Right cardiac atrium (tissue), 5 donors: ENCODE results near the gene ZNF274. TPM values are rescaled to one million over a fixed set of nuclear protein-coding genes. Genes with fewer than 3 reads are reported as not detected.

ENCODE experiments used
- ATAC-seq, 2 donors: fragments of 200-7000 bp; cut with Tn5 transposase; one replicate each; pipeline versions ENCODE4 v1.8.0 to v1.9.1; 2020; ENCODE audit warnings: moderate library complexity in 2 of 2, mild to moderate bottlenecking in 1 of 2
- DNase-seq, 3 donors: peaks; one replicate each; pipeline ENCODE4 v3.0.0-alpha.2; 2020
- H3K27ac ChIP-seq: one replicate; pipeline ENCODE4 v1.5.1; 2013; ENCODE audit warnings: mild to moderate bottlenecking, low read length, control low read depth, moderate library complexity
- H3K27me3 ChIP-seq: one replicate; pipeline ENCODE4 v1.6.1; 2013; ENCODE audit not compliant: control insufficient read depth, insufficient read depth
- H3K4me1 ChIP-seq: one replicate; pipeline ENCODE4 v1.6.1; 2013; ENCODE audit warnings: low read length; ENCODE audit not compliant: control insufficient read depth, insufficient read depth
- H3K4me3 ChIP-seq: one replicate; pipeline ENCODE4 v1.5.1; 2013; ENCODE audit warnings: low read length, control low read depth
- H3K9me3 ChIP-seq: one replicate; pipeline ENCODE4 v1.6.1; 2013; ENCODE audit warnings: low read length; ENCODE audit not compliant: control insufficient read depth
- WGBS: extraction: QIAGEN DNeasy Blood & Tissue Kit; methylation state at CpG from one replicate; pipeline ENCODE4 v1.1.7; 2013; 5-methylcytosine and 5-hydroxymethylcytosine counted together
- intact Hi-C, 4 donors: fragments of 100-400 bp; cut with DNase I; formaldehyde crosslinking; loops; one replicate each; pipeline versions ENCODE4 v1.11.0 to v1.14.0; 2022 to 2023
- polyA plus RNA-seq: library from polyadenylated mRNA; stranded (reverse); fragments of 200-250 nt; gene quantifications from one replicate; pipeline ENCODE4 v1.2.3, GENCODE V29; 2013
- total RNA-seq, 4 donors: library from RNA; stranded (reverse); fragmentation: NEBNext Ultra II Directional; extraction: Animal tissue kit (Norgen Biotek cat#: 25700); gene quantifications; one replicate each; pipeline ENCODE4 v1.2.1, GENCODE V29; 2021
- donor health status: healthy with polysubstance abuse.
- donor health status: DM: no; HTN: yes; CAD: no.
- donor health status: DM: no; HTN: no; CAD: no.
- donor health status: DM: no; HTN: yes; CAD: no; lungs with severe emphysema.
- donor health status: DM: yes; HTN: yes; CAD: no.

Gene ZNF274
- total and polyA plus RNA-seq, 5 donors, result 14.4 to 24.8 (median 20.8) TPM

DNA sequence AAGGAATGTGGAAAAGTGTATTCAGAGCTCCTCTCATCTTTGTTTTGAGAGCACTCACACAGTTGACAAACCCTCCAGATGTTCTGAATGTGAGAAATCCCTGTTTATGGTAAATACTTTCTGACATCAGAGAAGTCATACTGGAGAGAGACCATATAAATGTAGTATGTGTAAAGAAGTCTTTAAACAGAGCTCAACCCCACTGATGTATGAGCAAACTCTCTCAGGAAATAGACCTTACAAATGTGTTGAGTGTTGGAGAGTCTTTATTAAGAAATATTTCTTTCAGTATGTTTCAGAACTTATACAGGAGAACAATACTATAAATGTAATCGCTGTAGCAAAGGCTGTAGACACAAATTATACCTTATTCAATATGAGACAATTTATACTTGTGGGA is 16.6 kb upstream of the ZNF274 start:
- DNase-seq (no peak), ATAC-seq (no peak)
- H3K27me3 ChIP-seq, result no peaks in the 10 kb centered on the region
- peaks cover 7% of the 10 kb centered on the region for H3K9me3 ChIP-seq
- no peaks in the 10 kb centered on the region for H3K4me1 ChIP-seq
- WGBS, result 89% methylated on average over 1 of the region's 1 CpG
- H3K4me3 ChIP-seq, result no peak overlapping the region
- intact Hi-C loops, result no loop called here
- no peak overlapping the region for H3K27ac ChIP-seq

DNA sequence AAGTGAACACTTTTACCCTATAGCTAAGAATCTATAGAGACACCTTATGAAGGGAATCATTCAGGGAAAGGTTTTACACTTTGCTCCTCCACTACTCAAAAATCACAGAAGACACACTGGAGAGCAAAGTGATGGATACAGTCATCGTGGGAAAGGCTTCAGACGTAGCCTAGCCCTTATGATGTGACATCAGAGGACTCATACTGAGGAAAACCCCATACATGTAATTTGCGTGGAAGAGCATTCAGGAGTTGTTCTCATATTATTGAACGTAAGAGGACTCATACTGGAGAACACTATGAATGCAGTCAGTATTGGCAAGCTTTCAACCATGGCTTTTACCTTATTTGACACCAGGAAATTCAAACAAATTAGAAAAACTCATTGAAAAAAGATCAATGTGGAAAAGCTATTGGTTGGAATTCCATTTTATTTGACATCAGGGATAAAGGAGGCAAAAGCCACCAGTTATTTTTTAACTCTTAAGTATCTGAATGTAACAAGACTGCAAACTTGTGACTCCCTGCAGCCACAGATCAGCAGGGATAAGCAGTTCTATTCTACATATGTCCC is 16.1 kb upstream of the ZNF274 start:
- no peak overlapping the region for H3K4me3 ChIP-seq
- WGBS, result 62% methylated on average over 4 of the region's 4 CpGs
- H3K9me3 ChIP-seq, result peaks cover 7% of the 10 kb centered on the region
- no peak for DNase-seq
- no peaks in the 10 kb centered on the region for H3K4me1 ChIP-seq
- no peak overlapping the region for H3K27ac ChIP-seq
- ATAC-seq, result no peak
- H3K27me3 ChIP-seq, result no peaks in the 10 kb centered on the region
- intact Hi-C loops, result no loop called here

DNA sequence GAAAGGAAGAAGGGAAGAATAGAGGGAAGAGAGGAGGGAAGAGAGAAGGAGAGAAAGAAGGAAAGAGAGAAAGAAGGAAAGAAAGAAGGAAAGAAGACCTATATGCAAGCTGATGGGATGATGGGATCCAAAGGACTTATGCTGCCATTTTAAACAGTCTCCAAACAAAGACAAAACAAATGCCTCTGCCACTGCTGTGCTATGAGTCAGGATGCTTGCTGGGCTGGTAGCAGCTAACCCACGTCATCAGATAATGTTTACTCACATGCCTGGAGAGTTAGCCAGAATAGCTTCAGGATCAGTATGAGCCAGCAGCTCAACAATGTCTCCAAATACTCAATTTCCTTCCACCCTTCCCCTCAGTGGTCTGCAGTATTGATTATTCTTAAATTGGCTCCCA is 12.0 kb upstream of the ZNF274 start:
- H3K4me1 ChIP-seq, result no peaks in the 10 kb centered on the region

DNA sequence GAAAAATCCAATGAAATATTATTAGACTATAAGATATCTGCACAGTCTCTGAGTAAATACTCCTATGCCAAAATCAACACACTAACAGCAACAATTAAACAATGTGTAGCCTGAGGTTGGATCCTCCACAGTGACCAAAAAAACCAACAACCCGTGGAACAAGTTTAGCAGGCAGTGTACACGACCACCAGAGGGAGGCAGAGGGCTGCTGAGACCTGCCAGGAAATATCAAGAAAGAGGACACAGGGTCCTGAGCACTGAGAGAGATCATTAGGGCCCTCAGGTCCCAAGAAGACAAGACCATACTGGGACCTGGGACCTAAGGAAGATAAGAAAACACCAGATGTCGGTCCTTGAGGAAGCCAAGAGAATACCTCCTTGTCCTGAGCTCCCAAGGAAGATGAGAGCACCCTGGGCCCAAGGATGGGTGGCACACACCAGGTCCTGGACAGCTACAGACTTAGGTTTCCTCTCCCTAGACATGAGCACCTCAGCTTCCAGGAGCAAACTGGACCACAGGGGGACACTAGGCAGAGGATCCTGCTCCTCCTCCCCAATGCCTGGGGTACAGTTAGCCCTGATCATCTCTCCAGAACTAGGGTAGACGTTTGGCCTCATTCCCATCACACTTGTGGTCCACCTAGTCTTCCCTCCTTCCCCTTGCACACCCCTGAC is 822 bp upstream of the ZNF274 start:
- H3K4me3 ChIP-seq, result peak overlapping the region; percentile 79
- H3K4me1 ChIP-seq, result no peaks in the 10 kb centered on the region
- peaks cover 32% of the 10 kb centered on the region for H3K9me3 ChIP-seq
- H3K27ac ChIP-seq, result peak overlapping the region; percentile 94
- DNase-seq, result peak in 2 of 3 donors; percentile 22 to 57
- no peaks in the 10 kb centered on the region for H3K27me3 ChIP-seq
- intact Hi-C loops, result loop anchor here in 1 of 4 donors (5.0 kb wide), 1 partner anchor 395 kb away; no protein-coding TSS in a partner anchor
- 35% methylated on average over 4 of the region's 4 CpGs for WGBS
- ATAC-seq, result no peak

More for the DNA sequence above, 12.0 kb upstream of the ZNF274 start:
- ATAC-seq, result no peak
- no peak for DNase-seq
- WGBS, result 60% methylated on average over 1 of the region's 1 CpG
- Histone ChIP-seq H3K4me3 (no peak overlapping the region), H3K27ac (no peak overlapping the region), H3K9me3 (peaks cover 22% of the 10 kb centered on the region), H3K27me3 (no peaks in the 10 kb centered on the region)
- intact Hi-C loops, result no loop called here

DNA sequence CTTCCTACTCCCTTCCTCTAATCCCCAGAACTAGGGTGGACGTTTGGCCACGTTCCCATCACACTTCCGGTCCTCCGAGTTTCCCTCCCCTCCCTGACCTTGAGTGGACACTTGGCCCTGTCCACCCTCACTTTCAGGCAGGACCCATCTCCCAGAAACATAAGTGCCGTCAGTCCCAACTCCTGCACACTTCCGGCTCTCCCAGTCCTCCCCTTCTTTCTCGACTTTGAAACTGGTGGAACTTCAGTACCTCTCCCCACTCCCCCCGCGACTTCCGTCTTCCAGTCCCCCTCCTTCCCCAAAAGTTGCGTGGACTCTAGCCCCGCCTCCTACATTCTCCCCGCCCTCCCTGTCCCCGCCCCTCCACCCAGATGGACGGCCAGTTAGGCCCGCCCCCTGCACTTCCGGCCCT is 278 bp upstream of the ZNF274 start:
- intact Hi-C loops, result loop anchor here in 1 of 4 donors (5.0 kb wide), 1 partner anchor 395 kb away; no protein-coding TSS in a partner anchor
- ATAC-seq, result no peak

DNA sequence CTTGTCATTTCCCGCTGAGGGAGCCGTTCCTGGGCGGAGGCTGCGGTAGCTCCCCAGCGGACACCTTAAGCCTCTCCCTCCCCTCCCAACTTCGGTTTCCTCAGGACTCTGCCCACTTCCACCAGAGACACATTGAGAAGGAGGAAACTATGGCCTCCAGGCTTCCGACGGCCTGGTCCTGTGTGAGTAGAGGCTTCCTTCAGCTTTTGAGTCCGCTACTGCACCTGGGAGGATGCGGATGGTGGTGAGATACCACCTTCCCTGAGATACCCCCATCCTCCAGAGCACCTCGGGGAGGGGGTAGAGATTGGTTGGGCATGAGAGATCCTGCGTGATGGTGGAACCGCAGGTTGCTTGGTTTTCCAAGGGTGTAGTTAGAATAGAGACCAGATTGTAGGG is 955 bp downstream of the ZNF274 start:
- ATAC-seq (no peak), DNase-seq (peak in 1 of 3 donors; percentile 84)
- WGBS, result 14% methylated on average over 13 of the region's 13 CpGs
- Histone ChIP-seq H3K4me3 (peak overlapping the region; percentile 79), H3K27ac (peak overlapping the region; percentile 100), H3K27me3 (no peaks in the 10 kb centered on the region), H3K4me1 (no peaks in the 10 kb centered on the region), H3K9me3 (peaks cover 33% of the 10 kb centered on the region)
- intact Hi-C loops, result loop anchor here in 1 of 4 donors (5.0 kb wide), 1 partner anchor 397 kb away; no protein-coding TSS in a partner anchor

More for the DNA sequence above, 278 bp upstream of the ZNF274 start:
- 5% methylated on average over 17 of the region's 17 CpGs for WGBS
- Histone ChIP-seq H3K4me1 (no peaks in the 10 kb centered on the region), H3K27ac (peak overlapping the region; percentile 94), H3K9me3 (peaks cover 35% of the 10 kb centered on the region), H3K27me3 (no peaks in the 10 kb centered on the region), H3K4me3 (peak overlapping the region; percentile 79)
- DNase-seq, result no peak

DNA sequence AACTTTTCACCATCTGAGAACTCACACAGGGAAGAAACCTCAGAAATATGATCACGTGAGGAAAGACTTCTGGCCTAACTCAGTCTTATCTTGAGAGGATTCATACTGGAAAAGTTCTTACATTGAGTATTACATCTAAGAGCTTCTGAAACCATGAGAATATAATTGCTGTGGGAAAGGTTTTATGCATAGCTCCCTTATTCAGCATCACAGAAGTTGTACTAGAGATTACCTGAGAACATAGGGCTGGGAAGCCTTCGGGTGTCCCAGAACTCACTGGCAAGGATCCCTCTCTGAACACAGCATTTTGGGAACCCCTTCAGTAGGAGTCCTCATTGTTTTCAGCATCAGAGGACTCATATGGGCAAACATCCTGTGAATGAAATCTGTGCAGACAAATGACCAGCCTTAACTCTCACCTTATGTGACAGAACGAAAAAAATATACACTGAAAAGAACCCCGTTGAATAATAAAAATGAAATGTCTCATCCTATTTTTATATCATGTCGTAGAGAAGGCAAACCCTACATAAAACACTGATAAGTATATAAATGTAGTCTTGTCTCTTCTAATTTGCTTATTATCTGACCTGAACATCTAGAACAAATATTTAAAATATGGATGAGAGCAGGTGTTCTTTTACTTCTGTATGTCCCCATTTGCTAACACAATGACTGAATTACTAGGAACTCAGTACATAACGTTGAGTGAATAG is 14.2 kb downstream of the ZNF274 start:
- H3K4me1 ChIP-seq, result no peaks in the 10 kb centered on the region
- 81% methylated on average over 6 of the region's 6 CpGs for WGBS
- DNase-seq (no peak), ATAC-seq (no peak)
- intact Hi-C loops, result no loop called here
- H3K4me3 ChIP-seq, result peak overlapping the region; percentile 28
- no peak overlapping the region for H3K27ac ChIP-seq
- H3K9me3 ChIP-seq, result peaks cover 55% of the 10 kb centered on the region
- H3K27me3 ChIP-seq, result no peaks in the 10 kb centered on the region

DNA sequence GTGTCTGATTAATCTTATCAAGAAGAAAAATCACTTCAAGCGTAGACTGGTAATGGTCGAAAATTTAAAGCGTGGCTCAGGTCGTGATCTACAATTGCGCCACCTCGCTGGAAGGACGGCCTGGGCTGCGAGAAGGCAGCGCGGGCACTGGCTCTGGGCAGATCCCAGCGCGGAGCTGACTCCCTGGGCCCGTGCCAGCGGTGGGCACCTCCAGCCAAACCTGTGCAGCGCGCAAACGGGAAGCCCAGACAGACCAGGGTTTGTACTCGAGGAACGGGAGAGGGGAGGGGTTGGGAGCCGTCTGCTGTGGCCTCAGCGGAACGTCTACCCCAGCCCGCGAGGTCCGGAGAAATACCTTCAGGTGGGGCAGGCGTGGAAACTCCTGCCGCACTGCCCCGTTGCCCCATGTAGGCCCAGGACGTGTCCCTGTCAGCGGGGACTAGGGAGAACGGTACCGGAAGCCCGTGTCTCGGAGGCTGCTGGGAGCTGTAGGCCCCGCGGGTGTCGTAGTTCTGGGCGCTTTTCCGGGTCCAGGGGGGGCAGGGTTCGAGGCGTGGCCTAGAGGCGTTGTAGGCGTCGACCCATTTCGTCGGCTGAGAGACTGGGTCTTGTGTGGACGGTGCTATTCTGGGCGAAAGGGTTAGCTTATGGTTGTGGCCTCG is 21.1 kb downstream of the ZNF274 start:
- no peak overlapping the region for H3K4me3 ChIP-seq
- no peaks in the 10 kb centered on the region for H3K4me1 ChIP-seq
- no peak for DNase-seq
- no peak overlapping the region for H3K27ac ChIP-seq
- intact Hi-C loops, result loop anchor here in 1 of 4 donors (10.0 kb wide), 1 partner anchor 61 kb away; no protein-coding TSS in a partner anchor
- H3K9me3 ChIP-seq, result peaks cover 64% of the 10 kb centered on the region
- 23% methylated on average over 49 of the region's 49 CpGs for WGBS
- ATAC-seq, result no peak
- no peaks in the 10 kb centered on the region for H3K27me3 ChIP-seq

DNA sequence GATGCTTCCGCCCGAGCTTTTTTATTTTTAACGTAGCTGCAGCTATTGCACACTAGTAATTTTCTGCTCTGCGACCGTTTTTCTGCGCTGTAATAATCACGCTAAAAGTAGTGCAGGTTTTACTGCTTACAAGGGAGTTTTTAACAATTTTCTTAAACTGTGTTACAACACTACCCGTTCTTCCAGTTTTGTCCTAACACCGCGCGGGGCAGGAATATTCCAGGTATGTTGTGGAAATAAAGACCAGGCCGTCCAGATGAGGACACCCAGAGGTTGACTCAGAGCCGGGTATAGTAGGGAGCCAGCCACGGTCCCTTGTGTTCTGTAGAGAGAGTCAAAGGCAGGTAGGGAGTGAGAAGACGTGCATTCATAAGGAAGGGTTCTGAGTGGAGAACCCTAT is 21.7 kb downstream of the ZNF274 start:
- ATAC-seq, result no peak
- intact Hi-C loops, result loop anchor here in 1 of 4 donors (10.0 kb wide), 1 partner anchor 60 kb away; no protein-coding TSS in a partner anchor
- 37% methylated on average over 15 of the region's 15 CpGs for WGBS
- Histone ChIP-seq H3K4me1 (no peaks in the 10 kb centered on the region), H3K4me3 (no peak overlapping the region), H3K27me3 (no peaks in the 10 kb centered on the region), H3K27ac (no peak overlapping the region), H3K9me3 (peaks cover 68% of the 10 kb centered on the region)
- DNase-seq, result no peak

DNA sequence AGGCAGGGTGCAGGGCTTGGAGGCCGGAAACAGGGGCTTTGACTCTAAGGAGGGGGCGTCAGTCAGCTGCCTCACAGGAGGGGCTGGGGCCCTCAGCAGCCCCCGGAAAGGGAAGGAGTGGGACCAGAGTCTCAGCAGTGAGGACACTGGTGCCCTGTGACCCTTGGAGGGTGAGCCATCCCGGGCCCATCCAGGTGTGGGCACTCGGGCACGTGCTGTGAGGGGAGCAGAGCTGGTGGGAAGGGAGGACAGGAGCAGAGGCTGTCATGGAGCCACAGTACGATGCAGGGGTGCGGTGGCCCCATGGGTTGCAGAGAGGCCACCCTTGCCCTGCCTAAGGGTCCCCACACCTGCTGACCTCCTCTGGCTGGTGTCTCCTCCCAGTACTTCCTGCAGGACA is 26.7 kb downstream of the ZNF274 start:
- no peaks in the 10 kb centered on the region for H3K27me3 ChIP-seq
- no peak for DNase-seq
- peak in 1 of 2 donors; percentile 23 for ATAC-seq
- H3K27ac ChIP-seq, result no peak overlapping the region
- WGBS, result 98% methylated on average over 8 of the region's 8 CpGs
- intact Hi-C loops, result loop anchor here in 1 of 4 donors (10.0 kb wide), 1 partner anchor 55 kb away; no protein-coding TSS in a partner anchor
- no peak overlapping the region for H3K4me3 ChIP-seq
- peaks cover 74% of the 10 kb centered on the region for H3K9me3 ChIP-seq
- no peaks in the 10 kb centered on the region for H3K4me1 ChIP-seq
